HCT116 (cell line): Measurements from ENCODE around the gene SIGLECL1.

Source experiments
- ELF1 ChIP-seq: IDR thresholded peaks from 2 replicates; pipeline ENCODE4 v1.6.1; 2012; ENCODE audit warnings: low read depth, borderline replicate concordance
- EZH2 ChIP-seq: fragments of 200-600 bp; sonication (generic); IDR thresholded peaks from 2 replicates; pipeline ENCODE4 v1.6.1; 2017; ENCODE audit warnings: antibody characterized with exemption, mixed run types
- JUND ChIP-seq: IDR thresholded peaks from 2 replicates; pipeline ENCODE4 v1.6.1; 2012
- POLR2A ChIP-seq: IDR thresholded peaks from 2 replicates; pipeline ENCODE4 v1.7.0; 2011; ENCODE audit warnings: borderline replicate concordance; ENCODE audit not compliant: insufficient read depth, insufficient read length; ENCODE audit errors: extremely low read depth
- POLR2AphosphoS5 ChIP-seq: IDR thresholded peaks from 2 replicates; pipeline ENCODE4 v1.6.1; 2011; ENCODE audit warnings: mild to moderate bottlenecking, low read depth, low read length, moderate library complexity
- RAD21 ChIP-seq: IDR thresholded peaks from 2 replicates; pipeline ENCODE4 v1.6.1; 2012; ENCODE audit warnings: low read depth, mild to moderate bottlenecking
- TCF7L2 ChIP-seq: IDR thresholded peaks from 2 replicates; pipeline ENCODE4 v1.7.0; 2011; ENCODE audit warnings: borderline replicate concordance, inconsistent platforms; ENCODE audit not compliant: insufficient read depth, insufficient read length; ENCODE audit errors: extremely low read depth
- YY1 ChIP-seq: IDR thresholded peaks from 2 replicates; pipeline ENCODE4 v1.6.1; 2011; ENCODE audit warnings: low read length, low read depth, moderate library complexity, mild to moderate bottlenecking; ENCODE audit not compliant: insufficient replicate concordance; ENCODE audit errors: extremely low read depth
- TF ChIP-seq, protein P1 (sequence below), 3 experiments: fragments of 200-600 bp in 1 of 3; sonication (generic) in 1 of 3; IDR thresholded peaks in 2 of 3; conservative IDR thresholded peaks in 1 of 3; 2 replicates each; pipeline ENCODE4 v1.5.1; 2012 to 2017; ENCODE audit warnings: low read depth in 2 of 3, low read length in 2 of 3, antibody characterized with exemption in 1 of 3, borderline replicate concordance in 1 of 3, control low read depth in 1 of 3, mild to moderate bottlenecking in 1 of 3, mixed read lengths in 1 of 3, mixed run types in 1 of 3, moderate library complexity in 1 of 3; ENCODE audit not compliant: insufficient read depth in 1 of 3
- TF ChIP-seq, protein P2 (sequence below): IDR thresholded peaks from 2 replicates; pipeline ENCODE4 v1.6.1; 2012
- TF ChIP-seq, protein P3 (sequence below): IDR thresholded peaks from 2 replicates; pipeline ENCODE4 v1.6.1; 2012; ENCODE audit warnings: low read depth

DNA sequence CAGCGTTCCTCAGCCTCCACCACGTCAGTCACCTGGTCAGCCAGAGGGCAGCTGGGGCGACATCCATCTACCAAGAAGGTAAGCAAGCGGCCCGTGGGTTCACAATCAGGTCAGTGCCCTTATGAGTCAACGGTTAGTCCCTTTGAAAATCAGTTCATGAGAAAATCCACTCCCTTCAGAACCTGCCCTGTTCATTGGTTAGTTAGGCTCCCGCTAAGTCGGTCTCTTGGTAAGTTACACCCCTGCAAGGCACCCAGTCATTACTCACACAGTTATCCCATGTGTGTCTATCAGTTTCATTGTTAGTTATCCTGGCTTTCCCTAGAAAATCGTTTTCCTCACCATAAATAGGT, 564 bp downstream of the SIGLECL1 start:
- TF ChIP-seq POLR2A (no peak), TCF7L2 (no peak), POLR2AphosphoS5 (no peak), EZH2 (no peak), RAD21 (no peak), ELF1 (no peak), YY1 (no peak), JUND (no peak)
- TF ChIP-seq, protein P1, sequence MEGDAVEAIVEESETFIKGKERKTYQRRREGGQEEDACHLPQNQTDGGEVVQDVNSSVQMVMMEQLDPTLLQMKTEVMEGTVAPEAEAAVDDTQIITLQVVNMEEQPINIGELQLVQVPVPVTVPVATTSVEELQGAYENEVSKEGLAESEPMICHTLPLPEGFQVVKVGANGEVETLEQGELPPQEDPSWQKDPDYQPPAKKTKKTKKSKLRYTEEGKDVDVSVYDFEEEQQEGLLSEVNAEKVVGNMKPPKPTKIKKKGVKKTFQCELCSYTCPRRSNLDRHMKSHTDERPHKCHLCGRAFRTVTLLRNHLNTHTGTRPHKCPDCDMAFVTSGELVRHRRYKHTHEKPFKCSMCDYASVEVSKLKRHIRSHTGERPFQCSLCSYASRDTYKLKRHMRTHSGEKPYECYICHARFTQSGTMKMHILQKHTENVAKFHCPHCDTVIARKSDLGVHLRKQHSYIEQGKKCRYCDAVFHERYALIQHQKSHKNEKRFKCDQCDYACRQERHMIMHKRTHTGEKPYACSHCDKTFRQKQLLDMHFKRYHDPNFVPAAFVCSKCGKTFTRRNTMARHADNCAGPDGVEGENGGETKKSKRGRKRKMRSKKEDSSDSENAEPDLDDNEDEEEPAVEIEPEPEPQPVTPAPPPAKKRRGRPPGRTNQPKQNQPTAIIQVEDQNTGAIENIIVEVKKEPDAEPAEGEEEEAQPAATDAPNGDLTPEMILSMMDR (IDR thresholded peaks at IDR 0.05 in 2 of 3, conservative IDR thresholded peaks at IDR 0.05 in 1 of 3; ENCODE audit: borderline replicate concordance in 1 of 3, insufficient read depth in 1 of 3, low read depth in 2 of 3, low read length in 2 of 3): no peak
- TF ChIP-seq, protein P2, sequence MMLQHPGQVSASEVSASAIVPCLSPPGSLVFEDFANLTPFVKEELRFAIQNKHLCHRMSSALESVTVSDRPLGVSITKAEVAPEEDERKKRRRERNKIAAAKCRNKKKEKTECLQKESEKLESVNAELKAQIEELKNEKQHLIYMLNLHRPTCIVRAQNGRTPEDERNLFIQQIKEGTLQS: no peak
- TF ChIP-seq, protein P3, sequence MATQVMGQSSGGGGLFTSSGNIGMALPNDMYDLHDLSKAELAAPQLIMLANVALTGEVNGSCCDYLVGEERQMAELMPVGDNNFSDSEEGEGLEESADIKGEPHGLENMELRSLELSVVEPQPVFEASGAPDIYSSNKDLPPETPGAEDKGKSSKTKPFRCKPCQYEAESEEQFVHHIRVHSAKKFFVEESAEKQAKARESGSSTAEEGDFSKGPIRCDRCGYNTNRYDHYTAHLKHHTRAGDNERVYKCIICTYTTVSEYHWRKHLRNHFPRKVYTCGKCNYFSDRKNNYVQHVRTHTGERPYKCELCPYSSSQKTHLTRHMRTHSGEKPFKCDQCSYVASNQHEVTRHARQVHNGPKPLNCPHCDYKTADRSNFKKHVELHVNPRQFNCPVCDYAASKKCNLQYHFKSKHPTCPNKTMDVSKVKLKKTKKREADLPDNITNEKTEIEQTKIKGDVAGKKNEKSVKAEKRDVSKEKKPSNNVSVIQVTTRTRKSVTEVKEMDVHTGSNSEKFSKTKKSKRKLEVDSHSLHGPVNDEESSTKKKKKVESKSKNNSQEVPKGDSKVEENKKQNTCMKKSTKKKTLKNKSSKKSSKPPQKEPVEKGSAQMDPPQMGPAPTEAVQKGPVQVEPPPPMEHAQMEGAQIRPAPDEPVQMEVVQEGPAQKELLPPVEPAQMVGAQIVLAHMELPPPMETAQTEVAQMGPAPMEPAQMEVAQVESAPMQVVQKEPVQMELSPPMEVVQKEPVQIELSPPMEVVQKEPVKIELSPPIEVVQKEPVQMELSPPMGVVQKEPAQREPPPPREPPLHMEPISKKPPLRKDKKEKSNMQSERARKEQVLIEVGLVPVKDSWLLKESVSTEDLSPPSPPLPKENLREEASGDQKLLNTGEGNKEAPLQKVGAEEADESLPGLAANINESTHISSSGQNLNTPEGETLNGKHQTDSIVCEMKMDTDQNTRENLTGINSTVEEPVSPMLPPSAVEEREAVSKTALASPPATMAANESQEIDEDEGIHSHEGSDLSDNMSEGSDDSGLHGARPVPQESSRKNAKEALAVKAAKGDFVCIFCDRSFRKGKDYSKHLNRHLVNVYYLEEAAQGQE: no peak
